Measurements from ENCODE around the gene FSHB. TPM values are rescaled to one million over a fixed set of nuclear protein-coding genes. Genes with fewer than 3 reads are reported as not detected.
"Not testable (repeated sequence)": the region's sequence is repeated elsewhere in the genome, so short reads cannot be mapped to it uniquely, and the experiment has no call there.

FSHB gene
- total RNA-seq, 2 donors from 2014 or later: not detected

GRCh38 chr11:30258679-30259078 is 27.9 kb downstream of the FSHB start:
- intact Hi-C loops (cut with DNase I): no loop called here
- no peak for DNase-seq
- WGBS, 2 donors: 5 to 25% methylated on average over 1 of the region's 1 CpG
- Histone ChIP-seq H3K27ac (no peak overlapping the region), H3K36me3 (replicated peaks in 1 of 2; ENCODE audit: insufficient read depth in 1 of 2, low read depth in 2 of 2) (no peaks in the 10 kb centered on the region), H3K4me1 (no peaks in the 10 kb centered on the region), H3K9me3 (no peaks in the 10 kb centered on the region), H3K27me3 (no peaks in the 10 kb centered on the region), H3K4me3 (no peak overlapping the region)
- ATAC-seq: no peak
- no peak for TF ChIP-seq CTCF (IDR thresholded peaks at IDR 0.05)
- TF ChIP-seq POLR2A (IDR thresholded peaks at IDR 0.05): no peak

- DNase-seq: no peak
- Histone ChIP-seq H3K4me1 (no peaks in the 10 kb centered on the region), H3K36me3 (replicated peaks in 1 of 2; ENCODE audit: insufficient read depth in 1 of 2, low read depth in 2 of 2) (no peaks in the 10 kb centered on the region), H3K9me3 (no peaks in the 10 kb centered on the region), H3K4me3 (no peak overlapping the region), H3K27ac (no peak overlapping the region), H3K27me3 (no peaks in the 10 kb centered on the region)
- no peak for ATAC-seq
- TF ChIP-seq CTCF (IDR thresholded peaks at IDR 0.05): no peak
- no peak for TF ChIP-seq POLR2A (IDR thresholded peaks at IDR 0.05)
- intact Hi-C loops (cut with DNase I): no loop called here
- WGBS, 2 donors: 44 to 53% methylated on average over 1 of the region's 1 CpG
These were observed 30.0 kb downstream of the FSHB start for GRCh38 chr11:30260813-30261212.

GRCh38 chr11:30261821-30262220 is 31.0 kb downstream of the FSHB start:
- Histone ChIP-seq H3K27me3 (no peaks in the 10 kb centered on the region), H3K27ac (no peak overlapping the region), H3K36me3 (replicated peaks in 1 of 2; ENCODE audit: insufficient read depth in 1 of 2, low read depth in 2 of 2) (no peaks in the 10 kb centered on the region), H3K4me1 (no peaks in the 10 kb centered on the region), H3K4me3 (no peak overlapping the region), H3K9me3 (no peaks in the 10 kb centered on the region)
- TF ChIP-seq POLR2A (IDR thresholded peaks at IDR 0.05) (no peak), CTCF (IDR thresholded peaks at IDR 0.05) (no peak)
- 38 to 49% methylated on average over 1 of the region's 1 CpG for WGBS, 2 donors
- DNase-seq: no peak
- ATAC-seq: no peak
- intact Hi-C loops (cut with DNase I): no loop called here

- H3K27ac ChIP-seq; H3K9me3 ChIP-seq; DNase-seq; H3K4me3 ChIP-seq; H3K27me3 ChIP-seq; intact Hi-C loops (cut with DNase I); H3K36me3 ChIP-seq (replicated peaks in 1 of 2; ENCODE audit: insufficient read depth in 1 of 2, low read depth in 2 of 2); ATAC-seq; H3K4me1 ChIP-seq: not testable (repeated sequence)
- WGBS, 2 donors: 83 to 91% methylated on average over 9 of the region's 9 CpGs
These were observed 37.8 kb downstream of the FSHB start for GRCh38 chr11:30268638-30269037.

- no peak overlapping the region for H3K4me3 ChIP-seq
- DNase-seq (no peak), ATAC-seq (no peak)
- H3K9me3 ChIP-seq: no peaks in the 10 kb centered on the region
- no peak overlapping the region for H3K27ac ChIP-seq
- no peaks in the 10 kb centered on the region for H3K4me1 ChIP-seq
- TF ChIP-seq CTCF (IDR thresholded peaks at IDR 0.05): no peak
- TF ChIP-seq POLR2A (IDR thresholded peaks at IDR 0.05): no peak
- no peaks in the 10 kb centered on the region for H3K36me3 ChIP-seq (replicated peaks in 1 of 2; ENCODE audit: insufficient read depth in 1 of 2, low read depth in 2 of 2)
- no peaks in the 10 kb centered on the region for H3K27me3 ChIP-seq
- intact Hi-C loops (cut with DNase I): no loop called here
These were observed 39.9 kb downstream of the FSHB start for GRCh38 chr11:30270671-30271070.
